ENCODE measurements around the gene ZXDB.
"Not testable (repeated sequence)": the region's sequence is repeated elsewhere in the genome, so short reads cannot be mapped to it uniquely, and the experiment has no call there.

ZXDB gene

GRCh38 chrX:57596109-57596508 lies 4.3 kb downstream of the ZXDB start:
- no peaks in the 10 kb centered on the region for H3K27me3 ChIP-seq (ENCODE audit: control insufficient read depth in 1 of 2, insufficient read depth in 2 of 2, low read length in 2 of 2)
- H3K36me3 ChIP-seq (ENCODE audit: insufficient read depth, low read length), result no peaks in the 10 kb centered on the region
- H3K9ac ChIP-seq (ENCODE audit: low read length), result no peak overlapping the region
- H3K4me3 ChIP-seq (ENCODE audit: low read depth in 1 of 2, low read length in 2 of 2), result no peak overlapping the region
- H3K27ac ChIP-seq (ENCODE audit: low read depth, low read length), result no peak overlapping the region
- no peaks in the 10 kb centered on the region for H3K9me3 ChIP-seq (ENCODE audit: low read length)
- H3K4me1 ChIP-seq (ENCODE audit: insufficient read depth, low read length), result peaks cover 22% of the 10 kb centered on the region

- no peak overlapping the region for H3K9ac ChIP-seq (ENCODE audit: low read length)
Observed at GRCh38 chrX:57596516-57596915, 4.7 kb downstream of the ZXDB start.

GRCh38 chrX:57607295-57608187 lies 15.7 kb downstream of the ZXDB start:
- no peak overlapping the region for H3K9ac ChIP-seq (ENCODE audit: low read length)
- no peaks in the 10 kb centered on the region for H3K36me3 ChIP-seq (ENCODE audit: insufficient read depth, low read length)
- H3K27ac ChIP-seq (ENCODE audit: low read depth, low read length), result no peak overlapping the region
- no peaks in the 10 kb centered on the region for H3K27me3 ChIP-seq (ENCODE audit: control insufficient read depth in 1 of 2, insufficient read depth in 2 of 2, low read length in 2 of 2)
- no peaks in the 10 kb centered on the region for H3K9me3 ChIP-seq (ENCODE audit: low read length)
- H3K4me3 ChIP-seq (ENCODE audit: low read depth in 1 of 2, low read length in 2 of 2), result no peak overlapping the region
- no peaks in the 10 kb centered on the region for H3K4me1 ChIP-seq (ENCODE audit: insufficient read depth, low read length)

More at GRCh38 chrX:57596516-57596915, 4.7 kb downstream of the ZXDB start:
- Histone ChIP-seq H3K27me3 (ENCODE audit: control insufficient read depth in 1 of 2, insufficient read depth in 2 of 2, low read length in 2 of 2) (no peaks in the 10 kb centered on the region), H3K9me3 (ENCODE audit: low read length) (no peaks in the 10 kb centered on the region), H3K4me3 (ENCODE audit: low read depth in 1 of 2, low read length in 2 of 2) (no peak overlapping the region), H3K4me1 (ENCODE audit: insufficient read depth, low read length) (peaks cover 22% of the 10 kb centered on the region), H3K27ac (ENCODE audit: low read depth, low read length) (no peak overlapping the region), H3K36me3 (ENCODE audit: insufficient read depth, low read length) (no peaks in the 10 kb centered on the region)

- not testable (repeated sequence) for H3K9me3 ChIP-seq (ENCODE audit: low read length)
Observed at GRCh38 chrX:57613351-57613750, 21.5 kb downstream of the ZXDB start.

GRCh38 chrX:57629438-57629837 lies 37.6 kb downstream of the ZXDB start:
- not testable (repeated sequence) for H3K4me1 ChIP-seq (ENCODE audit: insufficient read depth, low read length); H3K27me3 ChIP-seq (ENCODE audit: control insufficient read depth in 1 of 2, insufficient read depth in 2 of 2, low read length in 2 of 2); H3K27ac ChIP-seq (ENCODE audit: low read depth, low read length); H3K9me3 ChIP-seq (ENCODE audit: low read length); H3K9ac ChIP-seq (ENCODE audit: low read length); H3K4me3 ChIP-seq (ENCODE audit: low read depth in 1 of 2, low read length in 2 of 2); H3K36me3 ChIP-seq (ENCODE audit: insufficient read depth, low read length)

More at GRCh38 chrX:57613351-57613750, 21.5 kb downstream of the ZXDB start:
- H3K9ac ChIP-seq (ENCODE audit: low read length); H3K4me3 ChIP-seq (ENCODE audit: low read depth in 1 of 2, low read length in 2 of 2); H3K4me1 ChIP-seq (ENCODE audit: insufficient read depth, low read length); H3K27ac ChIP-seq (ENCODE audit: low read depth, low read length); H3K36me3 ChIP-seq (ENCODE audit: insufficient read depth, low read length); H3K27me3 ChIP-seq (ENCODE audit: control insufficient read depth in 1 of 2, insufficient read depth in 2 of 2, low read length in 2 of 2): not testable (repeated sequence)

GRCh38 chrX:57640674-57641016 lies 48.8 kb downstream of the ZXDB start:
- H3K4me3 ChIP-seq (ENCODE audit: low read depth in 1 of 2, low read length in 2 of 2), result no peak overlapping the region

GRCh38 chrX:57641338-57641737 lies 49.5 kb downstream of the ZXDB start:
- Histone ChIP-seq H3K4me1 (ENCODE audit: insufficient read depth, low read length) (no peaks in the 10 kb centered on the region), H3K9me3 (ENCODE audit: low read length) (no peaks in the 10 kb centered on the region), H3K27me3 (ENCODE audit: control insufficient read depth in 1 of 2, insufficient read depth in 2 of 2, low read length in 2 of 2) (no peaks in the 10 kb centered on the region), H3K9ac (ENCODE audit: low read length) (no peak overlapping the region), H3K4me3 (ENCODE audit: low read depth in 1 of 2, low read length in 2 of 2) (no peak overlapping the region), H3K36me3 (ENCODE audit: insufficient read depth, low read length) (no peaks in the 10 kb centered on the region), H3K27ac (ENCODE audit: low read depth, low read length) (no peak overlapping the region)

More at GRCh38 chrX:57640674-57641016, 48.8 kb downstream of the ZXDB start:
- Histone ChIP-seq H3K4me1 (ENCODE audit: insufficient read depth, low read length) (no peaks in the 10 kb centered on the region), H3K9ac (ENCODE audit: low read length) (no peak overlapping the region), H3K27me3 (ENCODE audit: control insufficient read depth in 1 of 2, insufficient read depth in 2 of 2, low read length in 2 of 2) (no peaks in the 10 kb centered on the region), H3K27ac (ENCODE audit: low read depth, low read length) (no peak overlapping the region), H3K36me3 (ENCODE audit: insufficient read depth, low read length) (no peaks in the 10 kb centered on the region), H3K9me3 (ENCODE audit: low read length) (no peaks in the 10 kb centered on the region)

- Histone ChIP-seq H3K27me3 (ENCODE audit: control insufficient read depth in 1 of 2, insufficient read depth in 2 of 2, low read length in 2 of 2) (no peaks in the 10 kb centered on the region), H3K9me3 (ENCODE audit: low read length) (no peaks in the 10 kb centered on the region), H3K9ac (ENCODE audit: low read length) (no peak overlapping the region), H3K4me1 (ENCODE audit: insufficient read depth, low read length) (no peaks in the 10 kb centered on the region), H3K36me3 (ENCODE audit: insufficient read depth, low read length) (no peaks in the 10 kb centered on the region), H3K4me3 (ENCODE audit: low read depth in 1 of 2, low read length in 2 of 2) (no peak overlapping the region), H3K27ac (ENCODE audit: low read depth, low read length) (no peak overlapping the region)
Observed at GRCh38 chrX:57643698-57644097, 51.9 kb downstream of the ZXDB start.

GRCh38 chrX:57647020-57647419 lies 55.2 kb downstream of the ZXDB start:
- H3K9ac ChIP-seq (ENCODE audit: low read length), result no peak overlapping the region
- no peak overlapping the region for H3K4me3 ChIP-seq (ENCODE audit: low read depth in 1 of 2, low read length in 2 of 2)
- no peak overlapping the region for H3K27ac ChIP-seq (ENCODE audit: low read depth, low read length)
- H3K27me3 ChIP-seq (ENCODE audit: control insufficient read depth in 1 of 2, insufficient read depth in 2 of 2, low read length in 2 of 2), result no peaks in the 10 kb centered on the region
- H3K4me1 ChIP-seq (ENCODE audit: insufficient read depth, low read length), result no peaks in the 10 kb centered on the region
- no peaks in the 10 kb centered on the region for H3K9me3 ChIP-seq (ENCODE audit: low read length)
- no peaks in the 10 kb centered on the region for H3K36me3 ChIP-seq (ENCODE audit: insufficient read depth, low read length)

Data from muscle layer of colon (tissue), 2 donors.